Gastroesophageal sphincter (tissue), 4 donors: ENCODE measurements around the gene AIFM1. TPM values are rescaled to one million over a fixed set of nuclear protein-coding genes. Genes with fewer than 3 reads are reported as not detected.
"Not testable (repeated sequence)": the region's sequence is repeated elsewhere in the genome, so short reads cannot be mapped to it uniquely, and the experiment has no call there.

ENCODE experiments used
- ATAC-seq: fragments of 150-250 bp; one replicate; pipeline ENCODE4 v1.9.1; 2016; ENCODE audit warnings: mild to moderate bottlenecking, moderate library complexity
- H3K27ac ChIP-seq, 4 donors: fragments of 200-600 bp; sonication (generic) in 3 of 4; 1 replicate in 3 of 4; 2 replicates in 1 of 4; pipeline ENCODE4 v1.5.1; 2016 to 2019
- H3K27me3 ChIP-seq: fragments of 200-600 bp; sonication (generic); one replicate; pipeline ENCODE4 v1.5.1; 2019
- H3K36me3 ChIP-seq, 2 donors: fragments of 200-600 bp; sonication (generic); one replicate each; pipeline ENCODE4 v1.5.1; 2019; ENCODE audit warnings: control low read depth in 1 of 2
- H3K4me1 ChIP-seq, 3 donors: fragments of 200-600 bp; sonication (generic); 1 replicate in 2 of 3; 2 replicates in 1 of 3; pipeline ENCODE4 v1.5.1; 2016 to 2019; ENCODE audit warnings: control low read depth in 2 of 3
- H3K4me3 ChIP-seq, 2 donors: fragments of 200-600 bp; sonication (generic); one replicate each; pipeline ENCODE4 v1.5.1; 2019; ENCODE audit warnings: mild to moderate bottlenecking in 1 of 2, moderate library complexity in 1 of 2
- H3K9me3 ChIP-seq, 3 donors: fragments of 200-600 bp; sonication (generic); one replicate each; pipeline ENCODE4 v1.5.1; 2017 to 2019; ENCODE audit warnings: control low read depth in 2 of 3
- EP300 ChIP-seq: sonication (generic); formaldehyde crosslinking; IDR thresholded peaks from one replicate; pipeline ENCODE4 v1.6.1; 2017; ENCODE audit warnings: antibody characterized with exemption, mild to moderate bottlenecking
- POLR2A ChIP-seq, 2 donors: fragments of 450-650 bp; IDR thresholded peaks; one replicate each; pipeline ENCODE4 v1.6.1; 2017; ENCODE audit warnings: antibody characterized with exemption in 2 of 2, mild to moderate bottlenecking in 2 of 2, moderate library complexity in 1 of 2
- POLR2AphosphoS5 ChIP-seq: sonication (generic); formaldehyde crosslinking; IDR thresholded peaks from one replicate; pipeline ENCODE4 v1.6.1; 2017; ENCODE audit warnings: antibody characterized with exemption
- WGBS, 2 donors: methylation state at CpG; one replicate each; pipeline ENCODE4 v1.1.5; 2018; ENCODE audit warnings: low coverage in 1 of 2; 5-methylcytosine and 5-hydroxymethylcytosine counted together
- total RNA-seq, 4 donors: library from RNA; depleted of rRNA; stranded (reverse); fragments of >200 nt; gene quantifications; one replicate each; pipeline ENCODE4 v1.1.0, GENCODE V29; 2016
- TF ChIP-seq, protein P1 (sequence below), 4 experiments: fragments of 200-600 bp in 2 of 4; fragments of 450-650 bp in 2 of 4; sonication (generic) in 1 of 4; IDR thresholded peaks; one replicate each; pipeline ENCODE4 v1.5.1; 2017 to 2019; ENCODE audit warnings: antibody characterized with exemption in 4 of 4, mild to moderate bottlenecking in 2 of 4, moderate library complexity in 2 of 4

Gene AIFM1
- total RNA-seq, 4 donors from 2014 or later = 14.0 to 25.5 (median 16.9) TPM

- peak; percentile 18 for ATAC-seq
- H3K27me3 ChIP-seq = no peaks in the 10 kb centered on the region
- peak overlapping the region; percentile 26 to 79 (median 76) for H3K27ac ChIP-seq
- TF ChIP-seq POLR2AphosphoS5 = no peak
- TF ChIP-seq POLR2A (IDR thresholded peaks at IDR 0.05) = no peak
- no peak for TF ChIP-seq EP300
- TF ChIP-seq, protein P1, sequence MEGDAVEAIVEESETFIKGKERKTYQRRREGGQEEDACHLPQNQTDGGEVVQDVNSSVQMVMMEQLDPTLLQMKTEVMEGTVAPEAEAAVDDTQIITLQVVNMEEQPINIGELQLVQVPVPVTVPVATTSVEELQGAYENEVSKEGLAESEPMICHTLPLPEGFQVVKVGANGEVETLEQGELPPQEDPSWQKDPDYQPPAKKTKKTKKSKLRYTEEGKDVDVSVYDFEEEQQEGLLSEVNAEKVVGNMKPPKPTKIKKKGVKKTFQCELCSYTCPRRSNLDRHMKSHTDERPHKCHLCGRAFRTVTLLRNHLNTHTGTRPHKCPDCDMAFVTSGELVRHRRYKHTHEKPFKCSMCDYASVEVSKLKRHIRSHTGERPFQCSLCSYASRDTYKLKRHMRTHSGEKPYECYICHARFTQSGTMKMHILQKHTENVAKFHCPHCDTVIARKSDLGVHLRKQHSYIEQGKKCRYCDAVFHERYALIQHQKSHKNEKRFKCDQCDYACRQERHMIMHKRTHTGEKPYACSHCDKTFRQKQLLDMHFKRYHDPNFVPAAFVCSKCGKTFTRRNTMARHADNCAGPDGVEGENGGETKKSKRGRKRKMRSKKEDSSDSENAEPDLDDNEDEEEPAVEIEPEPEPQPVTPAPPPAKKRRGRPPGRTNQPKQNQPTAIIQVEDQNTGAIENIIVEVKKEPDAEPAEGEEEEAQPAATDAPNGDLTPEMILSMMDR (IDR thresholded peaks at IDR 0.05) = no peak
- H3K4me1 ChIP-seq = peaks cover 0 to 22% (median 0%) of the 10 kb centered on the region in 3 donors
- no peaks in the 10 kb centered on the region for H3K36me3 ChIP-seq
- 35% methylated on average over 5 of the region's 28 CpGs; no CpG with 5 or more reads in 1 of the 2 donors for WGBS, 2 donors
- no peaks in the 10 kb centered on the region for H3K9me3 ChIP-seq
- H3K4me3 ChIP-seq = peak overlapping the region; percentile 39 to 45
These were observed 45.3 kb downstream of the AIFM1 start for GRCh38 chrX:130120321-130120731.

DNA sequence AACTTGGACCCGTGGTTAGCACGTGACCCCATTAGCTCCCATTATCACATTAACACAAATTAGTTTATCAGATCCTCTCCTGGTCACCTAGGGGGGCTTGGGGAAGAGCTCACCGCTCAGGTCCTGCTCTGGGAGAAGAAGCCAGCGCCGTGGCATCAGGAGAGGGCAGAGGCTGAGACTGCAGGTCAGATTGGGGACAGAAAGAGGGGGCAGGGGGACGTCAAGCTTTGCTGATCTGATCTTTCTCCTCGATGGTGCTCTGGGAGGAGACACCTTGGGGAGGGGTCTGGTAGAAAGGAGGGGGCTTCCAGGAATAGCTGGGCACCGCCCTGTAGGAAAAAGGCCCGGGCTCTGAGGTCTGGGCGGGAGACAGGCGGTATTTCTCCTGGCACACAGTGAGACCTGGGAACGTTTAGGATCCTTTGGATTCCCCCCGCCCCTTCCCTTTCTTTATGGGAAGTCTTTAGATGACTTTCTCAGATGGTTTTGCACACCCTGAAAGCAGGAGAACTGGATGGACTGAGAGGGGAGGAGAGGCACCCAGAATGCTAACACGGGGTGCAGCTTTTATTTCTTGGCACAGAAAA, 46.2 kb downstream of the AIFM1 start:
- no peaks in the 10 kb centered on the region for H3K9me3 ChIP-seq
- H3K36me3 ChIP-seq = no peaks in the 10 kb centered on the region
- peak overlapping the region in 3 of 4 donors; percentile 26 to 79 (median 37) for H3K27ac ChIP-seq
- WGBS, 2 donors = 7 to 30% methylated on average over 2 to 3 of the region's 14 CpGs
- no peak for ATAC-seq
- TF ChIP-seq POLR2A (IDR thresholded peaks at IDR 0.05) = no peak
- TF ChIP-seq POLR2AphosphoS5 = no peak
- TF ChIP-seq, protein P1 (IDR thresholded peaks at IDR 0.05) = no peak
- TF ChIP-seq EP300 = no peak
- peaks cover 0 to 22% (median 0%) of the 10 kb centered on the region in 3 donors for H3K4me1 ChIP-seq
- H3K27me3 ChIP-seq = no peaks in the 10 kb centered on the region
- no peak overlapping the region for H3K4me3 ChIP-seq

DNA sequence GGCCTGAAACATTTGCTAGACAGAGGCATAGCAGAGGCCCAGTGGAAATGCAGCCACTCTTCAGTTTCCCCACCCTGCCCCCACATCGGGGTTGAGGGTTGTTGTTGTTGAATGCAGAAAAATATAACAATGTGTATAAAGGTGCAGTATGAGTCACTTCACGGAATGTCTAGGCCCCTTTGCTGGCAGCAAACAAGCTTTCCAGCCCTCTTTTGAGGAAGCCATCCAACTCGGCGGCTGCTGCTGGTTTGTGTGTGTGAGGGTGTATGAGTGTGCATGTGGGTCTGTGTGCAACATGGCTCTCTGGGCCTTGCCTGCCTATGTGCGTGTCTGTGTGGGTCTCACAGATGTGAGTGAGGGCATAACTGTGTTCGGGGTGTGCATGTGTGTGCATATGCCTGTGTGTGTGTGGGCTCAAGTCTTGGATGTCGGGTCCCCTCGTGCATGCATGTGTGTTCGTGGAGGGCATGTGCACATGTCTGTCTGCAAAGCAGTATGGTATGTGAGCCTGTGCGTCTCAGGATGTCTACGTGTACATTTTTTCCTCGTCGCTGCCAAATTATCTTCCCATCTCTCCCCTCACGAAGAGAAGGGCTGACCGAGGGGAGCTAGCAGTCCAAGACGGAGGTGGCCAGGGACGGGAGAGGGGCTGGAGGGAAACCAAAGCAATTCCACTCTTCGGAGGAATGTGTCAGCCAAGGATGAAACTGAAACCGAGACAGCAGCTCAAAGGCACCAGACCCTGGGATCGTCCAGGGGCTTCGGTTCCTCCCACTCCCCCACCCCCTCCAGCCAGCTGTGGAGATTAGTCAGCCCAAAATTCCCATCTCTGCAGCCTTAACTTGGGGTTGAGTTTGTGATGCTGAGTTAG, 47.0 kb downstream of the AIFM1 start:
- ATAC-seq = no peak

GRCh38 chrX:130117166-130117565, 48.5 kb downstream of the AIFM1 start:
- 90% methylated on average over 2 of the region's 7 CpGs; no CpG with 5 or more reads in 1 of the 2 donors for WGBS, 2 donors
- no peak for ATAC-seq

More for the DNA sequence above, 47.0 kb downstream of the AIFM1 start:
- H3K9me3 ChIP-seq = no peaks in the 10 kb centered on the region
- WGBS, 2 donors = 16 to 30% methylated on average over 2 of the region's 21 CpGs
- H3K27ac ChIP-seq = peak overlapping the region in 3 of 4 donors; percentile 35 to 79 (median 37)
- H3K4me3 ChIP-seq = no peak overlapping the region
- TF ChIP-seq POLR2AphosphoS5 = no peak
- TF ChIP-seq POLR2A (IDR thresholded peaks at IDR 0.05) = no peak
- TF ChIP-seq, protein P1 (IDR thresholded peaks at IDR 0.05) = no peak
- TF ChIP-seq EP300 = no peak
- H3K27me3 ChIP-seq = no peaks in the 10 kb centered on the region
- H3K36me3 ChIP-seq = no peaks in the 10 kb centered on the region
- peaks cover 0 to 22% (median 0%) of the 10 kb centered on the region in 3 donors for H3K4me1 ChIP-seq

GRCh38 chrX:130115119-130115885, 50.3 kb downstream of the AIFM1 start:
- peaks cover 0 to 11% (median 0%) of the 10 kb centered on the region in 3 donors for H3K4me1 ChIP-seq
- 83 to 89% methylated on average over 1 to 2 of the region's 10 CpGs for WGBS, 2 donors
- H3K36me3 ChIP-seq, ATAC-seq, H3K27ac ChIP-seq, H3K27me3 ChIP-seq, H3K9me3 ChIP-seq, H3K4me3 ChIP-seq: not testable (repeated sequence)

More at GRCh38 chrX:130117166-130117565, 48.5 kb downstream of the AIFM1 start:
- TF ChIP-seq EP300 (no peak), POLR2A (IDR thresholded peaks at IDR 0.05) (no peak), POLR2AphosphoS5 (no peak)
- TF ChIP-seq, protein P1 (IDR thresholded peaks at IDR 0.05) = no peak
- Histone ChIP-seq H3K4me3 (no peak overlapping the region), H3K27me3 (no peaks in the 10 kb centered on the region), H3K27ac (no peak overlapping the region), H3K4me1 (peaks cover 0 to 22% (median 0%) of the 10 kb centered on the region in 3 donors), H3K9me3 (no peaks in the 10 kb centered on the region), H3K36me3 (no peaks in the 10 kb centered on the region)
